Mesendoderm (in vitro differentiated cells): ENCODE measurements around the gene CHIC2. TPM values are rescaled to one million over a fixed set of nuclear protein-coding genes. Genes with fewer than 3 reads are reported as not detected.

Source experiments
- DNase-seq: peaks from one replicate; pipeline ENCODE4 v3.0.0; 2013
- H2AK5ac ChIP-seq: 2 replicates; pipeline ENCODE4 v1.6.1; 2013; ENCODE audit warnings: low read length, inconsistent platforms
- H2BK120ac ChIP-seq: 2 replicates; pipeline ENCODE4 v1.6.1; 2013; ENCODE audit warnings: low read depth, mild to moderate bottlenecking, low read length, moderate library complexity, mixed read lengths
- H2BK15ac ChIP-seq: replicated peaks from 2 replicates; pipeline ENCODE4 v1.6.1; 2013; ENCODE audit warnings: low read depth, mild to moderate bottlenecking, moderate library complexity
- H2BK5ac ChIP-seq: 2 replicates; pipeline ENCODE4 v1.6.1; 2013; ENCODE audit warnings: low read length, inconsistent platforms
- H3K18ac ChIP-seq: 2 replicates; pipeline ENCODE4 v1.6.1; 2013; ENCODE audit warnings: mild to moderate bottlenecking, low read length, mixed read lengths
- H3K23ac ChIP-seq: one replicate; pipeline ENCODE4 v1.6.1; 2013; ENCODE audit warnings: low read length
- H3K27ac ChIP-seq: 2 replicates; pipeline ENCODE4 v1.5.1; 2013; ENCODE audit warnings: low read depth, mild to moderate bottlenecking, inconsistent platforms, low read length, moderate library complexity
- H3K27me3 ChIP-seq: 2 replicates; pipeline ENCODE4 v1.6.1; 2013; ENCODE audit warnings: low read length, control low read depth, mild to moderate bottlenecking, inconsistent platforms; ENCODE audit not compliant: insufficient read depth, poor library complexity
- H3K36me3 ChIP-seq: 2 replicates; pipeline ENCODE4 v1.6.1; 2013; ENCODE audit warnings: low read length, inconsistent platforms; ENCODE audit not compliant: control insufficient read depth, insufficient read depth
- H3K4ac ChIP-seq: one replicate; pipeline ENCODE4 v1.6.1; 2013; ENCODE audit warnings: low read depth, mild to moderate bottlenecking, low read length, moderate library complexity
- H3K4me1 ChIP-seq: 2 replicates; pipeline ENCODE4 v1.6.1; 2013; ENCODE audit warnings: low read depth, low read length, inconsistent platforms; ENCODE audit not compliant: control insufficient read depth
- H3K4me2 ChIP-seq: 2 replicates; pipeline ENCODE4 v1.6.1; 2013; ENCODE audit warnings: low read length
- H3K4me3 ChIP-seq: 2 replicates; pipeline ENCODE4 v1.5.1; 2013; ENCODE audit warnings: mild to moderate bottlenecking, low read length
- H3K56ac ChIP-seq: one replicate; pipeline ENCODE4 v1.6.1; 2013; ENCODE audit warnings: low read length
- H3K79me1 ChIP-seq: 2 replicates; pipeline ENCODE4 v1.6.1; 2013; ENCODE audit warnings: low read length, inconsistent platforms
- H3K79me2 ChIP-seq: 2 replicates; pipeline ENCODE4 v1.6.1; 2013; ENCODE audit warnings: mild to moderate bottlenecking, low read length; ENCODE audit not compliant: control insufficient read depth, insufficient read depth
- H3K9ac ChIP-seq: 2 replicates; pipeline ENCODE4 v1.6.1; 2013; ENCODE audit warnings: low read length, inconsistent platforms
- H4K5ac ChIP-seq: one replicate; pipeline ENCODE4 v1.6.1; 2013; ENCODE audit warnings: low read length
- H4K8ac ChIP-seq: one replicate; pipeline ENCODE4 v1.6.1; 2013; ENCODE audit warnings: low read depth, mild to moderate bottlenecking, control low read depth, low read length, moderate library complexity
- WGBS: extraction: QIAGEN DNeasy Blood & Tissue Kit; methylation state at CpG from one replicate; pipeline ENCODE4 v1.1.7; 2013; ENCODE audit warnings: low lambda C conversion rate, missing lambda C conversion rate; ENCODE audit not compliant: insufficient coverage; ENCODE audit errors: extremely low coverage; 5-methylcytosine and 5-hydroxymethylcytosine counted together
- small RNA-seq: library from polyadenylated mRNA; stranded (forward); fragments of <200 nt; extraction: miRNeasy Mini kit (QIAGEN cat#:217004); gene quantifications from one replicate; pipeline ENCODE3, GENCODE V24; 2013; ENCODE audit not compliant: insufficient read depth

The CHIC2 gene

GRCh38 chr4:53961351-53961750, 103.1 kb downstream of the CHIC2 start:
- Histone ChIP-seq H3K4me1 (peaks cover under 1% of the 10 kb centered on the region), H3K9ac (no peak overlapping the region), H3K27ac (no peak overlapping the region), H3K4me3 (no peak overlapping the region), H3K56ac (no peak overlapping the region), H4K5ac (no peak overlapping the region), H3K23ac (no peak overlapping the region), H2BK5ac (no peak overlapping the region), H2BK120ac (no peak overlapping the region), H3K18ac (no peak overlapping the region), H3K27me3 (no peaks in the 10 kb centered on the region), H3K4me2 (no peak overlapping the region), H3K79me2 (no peaks in the 10 kb centered on the region), H2BK15ac (no peak overlapping the region), H3K4ac (no peak overlapping the region), H4K8ac (no peak overlapping the region), H2AK5ac (no peak overlapping the region), H3K36me3 (no peaks in the 10 kb centered on the region), H3K79me1 (no peaks in the 10 kb centered on the region)
- no CpG with 5 or more reads among the region's 1 CpG for WGBS
- no peak for DNase-seq

DNA sequence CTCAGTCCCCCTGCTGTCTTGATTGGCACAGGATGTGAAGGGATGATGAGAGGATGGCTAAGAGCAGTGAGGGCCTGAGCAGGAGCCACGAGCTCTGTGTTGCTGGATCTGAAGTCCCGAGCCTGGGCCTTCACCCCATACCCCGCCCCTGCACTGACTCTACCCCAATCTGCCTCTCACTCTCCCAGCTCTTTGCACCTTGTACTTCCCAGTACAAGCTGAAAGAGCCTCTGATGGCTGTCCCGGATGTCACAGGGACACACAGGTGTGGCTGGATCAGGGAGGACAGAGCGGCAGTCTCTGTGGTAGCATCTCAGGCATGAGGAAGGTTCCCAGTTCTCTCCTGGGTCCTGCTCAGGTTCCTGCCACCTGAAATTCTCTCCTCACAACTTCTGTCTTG, 103.6 kb downstream of the CHIC2 start:
- H3K4me1 ChIP-seq, result peaks cover 6% of the 10 kb centered on the region
- H3K79me1 ChIP-seq, result no peaks in the 10 kb centered on the region
- DNase-seq, result no peak
- no peaks in the 10 kb centered on the region for H3K27me3 ChIP-seq
- H3K27ac ChIP-seq, result no peak overlapping the region
- no peak overlapping the region for H4K8ac ChIP-seq
- H2BK120ac ChIP-seq, result no peak overlapping the region
- no CpG with 5 or more reads among the region's 5 CpGs for WGBS
- no peak overlapping the region for H3K4me3 ChIP-seq
- no peaks in the 10 kb centered on the region for H3K36me3 ChIP-seq
- H3K23ac ChIP-seq, result no peak overlapping the region
- H3K4me2 ChIP-seq, result no peak overlapping the region
- no peak overlapping the region for H3K9ac ChIP-seq
- H3K4ac ChIP-seq, result no peak overlapping the region
- H3K18ac ChIP-seq, result no peak overlapping the region
- no peak overlapping the region for H2BK5ac ChIP-seq
- no peak overlapping the region for H4K5ac ChIP-seq
- H2BK15ac ChIP-seq, result no peak overlapping the region
- H3K56ac ChIP-seq, result no peak overlapping the region
- H3K79me2 ChIP-seq, result no peaks in the 10 kb centered on the region
- H2AK5ac ChIP-seq, result no peak overlapping the region

Small RNA genes within 50 kb of the gene (small RNA-seq; reads per million reads assigned to genes)
- gene AC110792.1 (not detected), gene AC110792.3 (not detected)
